ENCODE data around the gene THUMPD3.

GRCh38 chr3:9324944-9325343, 37.9 kb upstream of the THUMPD3 start:
- TF ChIP-seq ZNF274 (IDR thresholded peaks at IDR 0.05; ENCODE audit: low read depth, low read length), result no peak
- no peak for TF ChIP-seq YY1 (IDR thresholded peaks at IDR 0.05; ENCODE audit: insufficient read depth, insufficient read length)

All from NT2/D1 (cell line).